Measurements from ENCODE around the gene ADM5.

Gene ADM5

GRCh38 chr19:49689133-49690078, at the start of gene ADM5:
TSS of gene ADM5 (plus strand) at chr19:49689594. CDS start at chr19:49689838, 244 bp downstream.
- no peak for DNase-seq (ENCODE audit: low spot score)
- Histone ChIP-seq H3K27ac (peak within 1 kb of the TSS in 1 of 2 donors; percentile 49), H3K4me3 (peak within 1 kb of the TSS; percentile 61)
- peak; percentile 33 for TF ChIP-seq CTCF (IDR thresholded peaks at IDR 0.05)

DNA sequence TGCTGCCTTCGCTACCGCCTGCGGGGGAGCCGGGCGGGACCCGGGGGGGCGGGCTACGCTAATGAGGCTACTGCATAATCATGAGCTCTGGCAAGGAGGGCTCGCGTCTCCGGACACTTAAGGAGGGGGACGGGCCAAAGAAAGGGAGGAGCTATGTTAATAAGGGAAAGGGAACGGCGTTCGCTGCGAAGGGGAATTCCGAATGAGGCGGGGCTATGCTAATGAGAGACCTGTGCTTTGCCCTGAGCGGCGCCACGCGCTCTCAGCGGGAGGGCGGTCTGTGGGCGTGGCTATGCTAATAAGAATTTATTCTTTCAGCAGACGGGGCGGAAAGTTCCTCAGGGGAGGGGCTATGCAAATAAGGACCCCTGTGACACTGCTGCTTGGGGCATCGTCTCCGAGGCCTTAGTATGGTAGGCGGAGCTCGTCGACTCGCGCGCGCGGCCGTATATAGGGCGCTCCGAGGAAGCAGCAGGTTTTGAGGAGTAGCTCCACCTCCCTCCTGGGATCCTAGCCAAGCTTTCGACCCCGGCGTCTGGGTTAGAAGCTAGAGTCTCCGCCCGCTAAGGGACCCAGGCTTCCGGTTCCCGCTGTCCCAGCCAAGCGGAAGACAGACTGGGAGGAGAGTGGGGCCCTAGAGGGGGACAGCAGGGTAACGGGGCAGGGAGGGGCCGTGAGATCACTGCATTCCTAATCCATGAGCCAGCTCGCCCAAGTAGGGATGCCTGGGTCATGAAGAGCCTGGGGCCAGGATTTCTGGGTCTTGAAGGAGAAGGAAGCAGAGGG, 49.1 kb upstream of the ADM5 start, which contains the start of gene RRAS:
RRAS (minus strand) TSS at position 31 of the 786 bp plus-strand sequence. CDS start 45 bp downstream, outside the sequence.
- Histone ChIP-seq H3K4me3 (peak within 1 kb of the TSS; percentile 82), H3K27ac (peak within 1 kb of the TSS; percentile 98 to 99)
- no peak for TF ChIP-seq CTCF (IDR thresholded peaks at IDR 0.05)
- DNase-seq (ENCODE audit: low spot score): peak; percentile 100

GRCh38 chr19:49641688-49642491, 47.5 kb upstream of the ADM5 start, which contains the start of gene SCAF1:
TSS of gene SCAF1 (plus strand) at chr19:49642209. CDS start at chr19:49645027, 2,818 bp downstream.
- Histone ChIP-seq H3K4me3 (peak within 1 kb of the TSS; percentile 93), H3K27ac (peak within 1 kb of the TSS; percentile 98 to 99)
- no peak for TF ChIP-seq CTCF (IDR thresholded peaks at IDR 0.05)
- peak; percentile 100 for DNase-seq (ENCODE audit: low spot score)

DNA sequence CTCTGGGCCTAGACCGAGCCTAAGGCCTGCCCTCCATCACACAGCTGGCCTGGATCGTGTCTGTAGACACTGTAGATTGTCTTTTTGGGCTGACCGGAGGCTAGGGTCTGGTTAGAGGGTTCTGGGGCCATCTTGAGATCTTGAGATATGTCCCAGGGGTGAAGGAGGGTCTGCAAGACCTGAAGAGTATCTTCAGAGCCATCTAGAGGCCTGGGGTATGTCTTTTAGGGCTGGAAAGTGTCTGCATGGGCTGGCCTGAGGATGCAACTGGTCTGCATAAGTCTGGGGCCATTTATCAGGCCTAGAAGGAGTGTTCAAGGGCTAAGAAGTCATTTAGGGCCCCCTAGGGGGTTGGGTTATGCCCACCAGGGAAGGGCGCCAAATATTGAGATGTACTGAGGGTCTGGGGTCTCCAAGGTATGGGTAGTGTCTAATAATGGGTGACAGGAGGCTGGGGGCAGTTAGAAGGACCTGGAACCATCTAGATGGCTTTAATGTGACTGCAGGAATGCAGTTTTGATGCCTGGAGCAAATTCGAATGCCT, 46.8 kb upstream of the ADM5 start:
- DNase-seq (ENCODE audit: low spot score): no peak
- TF ChIP-seq CTCF (IDR thresholded peaks at IDR 0.05): no peak
- peak overlapping the region; percentile 88 to 90 for H3K27ac ChIP-seq
- peak overlapping the region; percentile 93 for H3K4me3 ChIP-seq

- Histone ChIP-seq H3K27ac (no peak overlapping the region), H3K4me3 (peak overlapping the region; percentile 93)
- TF ChIP-seq CTCF (IDR thresholded peaks at IDR 0.05): no peak
- DNase-seq (ENCODE audit: low spot score): no peak
These were observed 45.9 kb upstream of the ADM5 start for GRCh38 chr19:49643466-49643865.

DNA sequence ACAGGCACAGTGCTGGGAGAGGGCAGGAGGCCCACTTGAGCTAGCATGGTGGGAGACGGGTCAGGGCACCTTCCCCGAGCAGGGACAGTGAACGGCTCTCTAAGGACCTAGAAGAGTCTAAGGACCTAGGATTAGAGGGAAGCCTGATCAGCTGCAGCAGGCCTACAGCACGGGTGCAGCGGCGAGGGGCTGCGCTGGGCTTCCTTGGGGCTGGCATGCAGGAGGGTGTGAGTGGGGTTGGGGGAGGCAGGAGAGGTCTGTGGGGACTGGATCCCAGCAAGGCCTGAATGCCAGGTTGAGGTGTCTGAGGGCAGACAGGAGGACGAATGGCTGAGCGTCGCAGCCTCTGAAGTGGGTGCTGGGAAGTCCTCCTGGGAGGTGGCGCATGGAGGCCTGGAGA, 43.8 kb upstream of the ADM5 start:
- Histone ChIP-seq H3K27ac (no peak overlapping the region), H3K4me3 (no peak overlapping the region)
- no peak for TF ChIP-seq CTCF (IDR thresholded peaks at IDR 0.05)
- no peak for DNase-seq (ENCODE audit: low spot score)
